T-cell (primary cell): Measurements from ENCODE around the gene SLU7. TPM values are rescaled to one million over a fixed set of nuclear protein-coding genes. Genes with fewer than 3 reads are reported as not detected.

ENCODE experiments used
- ATAC-seq, 4 experiments: fragments of 200-7000 bp in 3 of 4; fragments of 150-1000 bp in 1 of 4; cut with Tn5 transposase; replicated peaks in 1 of 4; 1 replicate in 3 of 4; 2 replicates in 1 of 4; pipeline ENCODE4 v1.10.0; 2021; ENCODE audit warnings: moderate library complexity in 3 of 4, mild to moderate bottlenecking in 2 of 4, moderate number of reproducible peaks in 1 of 4
- CTCF ChIA-PET, 2 donors: fragments of 300-600 bp; sonication (Branson Sonifier 250); formaldehyde crosslinking; loops; one replicate each; lab custom pipeline; 2022; ENCODE audit warnings: antibody characterized with exemption in 2 of 2; lab: Charles Lee
- POLR2A ChIA-PET, 2 donors: fragments of 300-600 bp; sonication (Branson Sonifier 250); formaldehyde crosslinking; loops; one replicate each; lab custom pipeline; 2022; ENCODE audit warnings: antibody characterized with exemption in 2 of 2; lab: Charles Lee
- DNase-seq, 35 experiments: peaks; one replicate each; pipeline versions ENCODE4 v3.0.0 to v3.0.0-alpha.2; 2013 to 2023
- H3K27ac ChIP-seq: one replicate; pipeline ENCODE4 v1.5.1; 2013; ENCODE audit warnings: low read length
- H3K27me3 ChIP-seq, 2 experiments: replicated peaks in 1 of 2; 1 replicate in 1 of 2; 2 replicates in 1 of 2; pipeline versions ENCODE4 v1.6.1 to v1.7.0; 2013; ENCODE audit warnings: low read length in 1 of 2, mixed read lengths in 1 of 2; ENCODE audit not compliant: control insufficient read depth in 2 of 2, insufficient read depth in 2 of 2; ENCODE audit errors: extremely low read depth in 1 of 2
- H3K36me3 ChIP-seq, 2 donors: 1 replicate in 1 of 2; 2 replicates in 1 of 2; pipeline versions ENCODE4 v1.6.1 to v1.7.0; 2013; ENCODE audit warnings: low read length in 1 of 2; ENCODE audit not compliant: control insufficient read depth in 2 of 2, insufficient read depth in 1 of 2; ENCODE audit errors: extremely low read depth in 1 of 2
- H3K4me1 ChIP-seq, 2 experiments: 1 replicate in 1 of 2; 2 replicates in 1 of 2; pipeline versions ENCODE4 v1.6.1 to v1.7.0; 2013; ENCODE audit warnings: low read length in 2 of 2, mixed read lengths in 1 of 2; ENCODE audit not compliant: insufficient read depth in 2 of 2, control insufficient read depth in 1 of 2; ENCODE audit errors: extremely low read depth in 1 of 2
- H3K4me3 ChIP-seq, 2 donors: 1 replicate in 1 of 2; 2 replicates in 1 of 2; pipeline versions ENCODE4 v1.5.1 to v1.7.0; 2013; ENCODE audit warnings: mild to moderate bottlenecking in 2 of 2, low read length in 1 of 2, moderate library complexity in 1 of 2; ENCODE audit not compliant: control insufficient read depth in 1 of 2; ENCODE audit errors: extremely low read depth in 1 of 2
- H3K9me3 ChIP-seq: 2 replicates; pipeline ENCODE4 v1.7.0; 2013
- H3K27ac Mint-ChIP-seq, 2 donors: one replicate each; pipeline ENCODE4 v1.8.0; 2020 to 2021; ENCODE audit warnings: mild to moderate bottlenecking in 2 of 2, mixed read lengths in 2 of 2
- H3K27me3 Mint-ChIP-seq, 2 donors: one replicate each; pipeline ENCODE4 v1.8.0; 2021 to 2022; ENCODE audit warnings: mixed read lengths in 2 of 2
- H3K36me3 Mint-ChIP-seq: one replicate; pipeline ENCODE4 v1.8.0; 2021; ENCODE audit warnings: mixed read lengths
- H3K4me1 Mint-ChIP-seq, 3 donors: one replicate each; pipeline ENCODE4 v1.8.0; 2020 to 2022; ENCODE audit warnings: mixed read lengths in 3 of 3, mild to moderate bottlenecking in 1 of 3
- H3K4me3 Mint-ChIP-seq, 3 donors: one replicate each; pipeline ENCODE4 v1.8.0; 2020 to 2022; ENCODE audit warnings: mild to moderate bottlenecking in 3 of 3, mixed read lengths in 3 of 3, moderate library complexity in 3 of 3
- H3K9me3 Mint-ChIP-seq, 3 donors: one replicate each; pipeline ENCODE4 v1.8.0; 2020 to 2022; ENCODE audit warnings: mixed read lengths in 3 of 3
- WGBS: methylation state at CpG from one replicate; pipeline ENCODE4 v1.1.5; 2013; ENCODE audit warnings: missing lambda C conversion rate; ENCODE audit not compliant: insufficient coverage; 5-methylcytosine and 5-hydroxymethylcytosine counted together
- total RNA-seq, 35 experiments: library from RNA in 6 of 35; stranded (reverse) in 6 of 35; fragments of 120-200 nt in 1 of 35; gene quantifications; one replicate each; pipeline versions ENCODE4 v1.2.1 to v1.2.4 and lab custom pipeline; 2013 to 2026

The SLU7 gene
- total RNA-seq, 5 donors from 2014 or later (not counting 1 experiment from before 2014, with no cell fraction given) = 64.9 to 76.8 (median 75.2) TPM

GRCh38 chr5:160464466-160464797, 45.6 kb upstream of the SLU7 start:
- no peak overlapping the region for H3K27ac ChIP-seq
- H3K27me3 Mint-ChIP-seq = no peaks in the 10 kb centered on the region
- ChIA-PET POLR2A (no interaction called here), CTCF (interaction anchor here (0.6 to 1.3 kb wide), 2 partner anchors 18 to 25 kb away, joined by 4 read pairs; no protein-coding TSS in a partner anchor)
- H3K4me3 Mint-ChIP-seq = no peak overlapping the region
- peaks cover 14 to 29% of the 10 kb centered on the region in 2 experiments for H3K4me1 ChIP-seq
- DNase-seq (peak in 1 of 35 experiments; percentile 42), ATAC-seq (no peak)
- peaks cover 44 to 54% (median 48%) of the 10 kb centered on the region in 3 donors for H3K4me1 Mint-ChIP-seq
- no peaks in the 10 kb centered on the region for H3K36me3 Mint-ChIP-seq
- H3K4me3 ChIP-seq = no peak overlapping the region
- peak overlapping the region; percentile 33 to 77 for H3K27ac Mint-ChIP-seq
- WGBS = no CpG with 5 or more reads among the region's 4 CpGs
- H3K36me3 ChIP-seq = no peaks in the 10 kb centered on the region
- H3K9me3 Mint-ChIP-seq = no peaks in the 10 kb centered on the region
- no peaks in the 10 kb centered on the region for H3K27me3 ChIP-seq
- no peaks in the 10 kb centered on the region for H3K9me3 ChIP-seq

- no peaks in the 10 kb centered on the region for H3K27me3 Mint-ChIP-seq
- Histone ChIP-seq H3K27me3 (no peaks in the 10 kb centered on the region), H3K4me1 (peaks cover 14 to 24% of the 10 kb centered on the region in 2 experiments), H3K9me3 (no peaks in the 10 kb centered on the region), H3K4me3 (no peak overlapping the region), H3K27ac (no peak overlapping the region), H3K36me3 (no peaks in the 10 kb centered on the region)
- peaks cover 0 to 3% (median 0%) of the 10 kb centered on the region in 3 donors for H3K9me3 Mint-ChIP-seq
- no peak overlapping the region for H3K4me3 Mint-ChIP-seq
- ATAC-seq (no peak), DNase-seq (no peak)
- ChIA-PET POLR2A (no interaction called here), CTCF (interaction anchor here (0.7 to 1.4 kb wide), 4 partner anchors 9 to 1206 kb away, joined by 3 to 6 read pairs (median 4); no protein-coding TSS in a partner anchor)
- peaks cover 42 to 49% (median 44%) of the 10 kb centered on the region in 3 donors for H3K4me1 Mint-ChIP-seq
- H3K27ac Mint-ChIP-seq = peak overlapping the region; percentile 33 to 77
- WGBS = 84% methylated on average over 4 of the region's 7 CpGs
- H3K36me3 Mint-ChIP-seq = no peaks in the 10 kb centered on the region
These were observed 45.0 kb upstream of the SLU7 start for GRCh38 chr5:160463740-160464465.

- Histone ChIP-seq H3K27me3 (no peaks in the 10 kb centered on the region), H3K4me1 (peaks cover 14 to 23% of the 10 kb centered on the region in 2 experiments), H3K27ac (no peak overlapping the region), H3K9me3 (no peaks in the 10 kb centered on the region), H3K4me3 (no peak overlapping the region), H3K36me3 (no peaks in the 10 kb centered on the region)
- ChIA-PET POLR2A (no interaction called here), CTCF (interaction anchor here (0.7 to 1.4 kb wide), 4 partner anchors 10 to 1206 kb away, joined by 3 to 6 read pairs (median 4); no protein-coding TSS in a partner anchor)
- no peaks in the 10 kb centered on the region for H3K27me3 Mint-ChIP-seq
- H3K9me3 Mint-ChIP-seq = peaks cover 0 to 3% (median 0%) of the 10 kb centered on the region in 3 donors
- WGBS = 90% methylated on average over 2 of the region's 4 CpGs
- ATAC-seq (no peak), DNase-seq (no peak)
- H3K4me1 Mint-ChIP-seq = peaks cover 37 to 42% (median 39%) of the 10 kb centered on the region in 3 donors
- H3K36me3 Mint-ChIP-seq = no peaks in the 10 kb centered on the region
- H3K27ac Mint-ChIP-seq = no peak overlapping the region
- no peak overlapping the region for H3K4me3 Mint-ChIP-seq
These were observed 44.3 kb upstream of the SLU7 start for GRCh38 chr5:160463227-160463626.

GRCh38 chr5:160462167-160462566, 43.3 kb upstream of the SLU7 start:
- DNase-seq = no peak
- Mint-ChIP-seq H3K27ac (no peak overlapping the region), H3K27me3 (no peaks in the 10 kb centered on the region), H3K36me3 (no peaks in the 10 kb centered on the region), H3K4me1 (peaks cover 28 to 32% (median 28%) of the 10 kb centered on the region in 3 donors), H3K9me3 (peaks cover 0 to 3% (median 0%) of the 10 kb centered on the region in 3 donors), H3K4me3 (no peak overlapping the region)
- Histone ChIP-seq H3K4me3 (no peak overlapping the region), H3K4me1 (peaks cover 11 to 13% of the 10 kb centered on the region in 2 experiments), H3K9me3 (no peaks in the 10 kb centered on the region), H3K27me3 (no peaks in the 10 kb centered on the region), H3K36me3 (no peaks in the 10 kb centered on the region), H3K27ac (no peak overlapping the region)
- ChIA-PET CTCF (interaction anchor here in 1 of 2 donors (0.6 kb wide), 1 partner anchor 46 kb away, joined by 3 read pairs; no protein-coding TSS in a partner anchor), POLR2A (no interaction called here)
- 89% methylated on average over 1 of the region's 2 CpGs for WGBS
- no peak for ATAC-seq

GRCh38 chr5:160461378-160461777, 42.5 kb upstream of the SLU7 start:
- WGBS = 75% methylated on average over 4 of the region's 6 CpGs
- peaks cover 0 to 3% (median 0%) of the 10 kb centered on the region in 3 donors for H3K9me3 Mint-ChIP-seq
- no peaks in the 10 kb centered on the region for H3K27me3 Mint-ChIP-seq
- ChIA-PET CTCF (interaction anchor here (0.6 to 1.5 kb wide), 2 partner anchors 23 to 47 kb away, joined by 3 to 14 read pairs; no protein-coding TSS in a partner anchor), POLR2A (no interaction called here)
- no peaks in the 10 kb centered on the region for H3K9me3 ChIP-seq
- H3K4me1 ChIP-seq = peaks cover 5 to 6% of the 10 kb centered on the region in 2 experiments
- no peak for ATAC-seq
- H3K36me3 Mint-ChIP-seq = no peaks in the 10 kb centered on the region
- H3K27ac Mint-ChIP-seq = no peak overlapping the region
- no peak overlapping the region for H3K27ac ChIP-seq
- H3K4me1 Mint-ChIP-seq = peaks cover 20 to 24% (median 20%) of the 10 kb centered on the region in 3 donors
- H3K4me3 ChIP-seq = no peak overlapping the region
- H3K4me3 Mint-ChIP-seq = no peak overlapping the region
- DNase-seq = no peak
- H3K27me3 ChIP-seq = no peaks in the 10 kb centered on the region
- H3K36me3 ChIP-seq = no peaks in the 10 kb centered on the region

- peaks cover 15 to 17% (median 16%) of the 10 kb centered on the region in 3 donors for H3K4me1 Mint-ChIP-seq
- H3K27me3 ChIP-seq = no peaks in the 10 kb centered on the region
- peaks cover 0 to under 1% of the 10 kb centered on the region in 2 donors for H3K27me3 Mint-ChIP-seq
- ATAC-seq = no peak
- no peak for DNase-seq
- no peak overlapping the region for H3K27ac ChIP-seq
- no peak overlapping the region for H3K4me3 ChIP-seq
- H3K9me3 ChIP-seq = no peaks in the 10 kb centered on the region
- peaks cover 0 to 3% (median 0%) of the 10 kb centered on the region in 3 donors for H3K9me3 Mint-ChIP-seq
- CTCF ChIA-PET = interaction anchor here (0.8 to 1.5 kb wide), 2 partner anchors 22 kb away, joined by 3 to 14 read pairs; no protein-coding TSS in a partner anchor
- POLR2A ChIA-PET = interaction anchor here in 1 of 2 donors (0.8 kb wide), 1 partner anchor 14 kb away, joined by 3 read pairs; no protein-coding TSS in a partner anchor
- H3K27ac Mint-ChIP-seq = no peak overlapping the region
- no peaks in the 10 kb centered on the region for H3K36me3 Mint-ChIP-seq
- WGBS = no CpG with 5 or more reads among the region's 4 CpGs
- H3K36me3 ChIP-seq = no peaks in the 10 kb centered on the region
- no peak overlapping the region for H3K4me3 Mint-ChIP-seq
- H3K4me1 ChIP-seq = peaks cover 5 to 6% of the 10 kb centered on the region in 2 experiments
These were observed 41.6 kb upstream of the SLU7 start for GRCh38 chr5:160460377-160461049.
